GM12878 (cell line): Measurements from ENCODE around the gene ACVR1. TPM values are rescaled to one million over a fixed set of nuclear protein-coding genes. Genes with fewer than 3 reads are reported as not detected.

Source experiments
- ATAC-seq: fragments of 200-7000 bp; cut with Tn5 transposase; 3 replicates; pipeline ENCODE4 v1.9.1; 2020; ENCODE audit warnings: mild to moderate bottlenecking, moderate library complexity
- BruUV-seq: library from RNA; stranded (reverse); fragments of 400-500 nt; replicated peaks from 2 replicates; lab custom pipeline; 2021; lab: Mats Ljungman, UMichigan
- CTCF ChIA-PET: fragments of 300-600 bp; sonication (Branson Sonifier 250); formaldehyde crosslinking; extraction: SDS; loops from one replicate; lab custom pipeline; 2021; ENCODE audit warnings: inconsistent platforms; lab: Yijun Ruan, JAX
- POLR2A ChIA-PET: fragments of 350-600 bp; formaldehyde crosslinking; extraction: SDS; loops from one replicate; lab custom pipeline; 2021; ENCODE audit warnings: inconsistent platforms; lab: Charles Lee
- RAD21 ChIA-PET: fragments of 300-600 bp; sonication (Branson Sonifier 250); formaldehyde crosslinking; loops from one replicate; lab custom pipeline; 2023; ENCODE audit warnings: antibody characterized with exemption; ENCODE audit not compliant: unreplicated experiment; lab: Charles Lee
- SMC1A ChIA-PET: fragments of 300-600 bp; sonication (Branson Sonifier 250); formaldehyde crosslinking; loops from one replicate; lab custom pipeline; 2023; ENCODE audit not compliant: unreplicated experiment, uncharacterized antibody; lab: Charles Lee
- DNase-seq: peaks from one replicate; pipeline ENCODE4 v3.0.0-alpha.2; 2011; ENCODE audit warnings: low read depth, low spot score
- FAIRE-seq: peaks from 3 replicates; lab custom pipeline; 2011; peaks lifted over from hg19 to GRCh38; lab: Jason Lieb, UNC
- H2AFZ ChIP-seq: 2 replicates; pipeline ENCODE4 v1.6.0; 2011; ENCODE audit warnings: low read depth, low read length, control low read depth; ENCODE audit not compliant: control insufficient read depth
- H3K27ac ChIP-seq: 2 replicates; pipeline ENCODE4 v1.5.1; 2011; ENCODE audit warnings: control low read depth; ENCODE audit not compliant: control insufficient read depth, insufficient read depth
- H3K27me3 ChIP-seq, 2 experiments: replicated peaks in 1 of 2; 2 replicates each; pipeline versions ENCODE4 v1.6.0 to v1.6.1; 2011; ENCODE audit warnings: low read length in 1 of 2; ENCODE audit not compliant: control insufficient read depth in 2 of 2, insufficient read depth in 2 of 2
- H3K36me3 ChIP-seq, 2 experiments: 2 replicates each; pipeline ENCODE4 v1.5.1; 2011; ENCODE audit warnings: low read length in 1 of 2; ENCODE audit not compliant: control insufficient read depth in 2 of 2, insufficient read depth in 2 of 2
- H3K4me1 ChIP-seq: 2 replicates; pipeline ENCODE4 v1.6.1; 2011; ENCODE audit warnings: mild to moderate bottlenecking, low read length, moderate library complexity, mixed read lengths; ENCODE audit not compliant: control insufficient read depth, insufficient read depth
- H3K4me2 ChIP-seq: 2 replicates; pipeline ENCODE4 v1.6.0; 2011; ENCODE audit warnings: control low read depth; ENCODE audit not compliant: control insufficient read depth, insufficient read depth
- H3K4me3 ChIP-seq: fragments of 200-600 bp; sonication (generic); 2 replicates; pipeline ENCODE4 v1.5.1; 2016
- H3K79me2 ChIP-seq: 2 replicates; pipeline ENCODE4 v1.6.0; 2011; ENCODE audit warnings: low read length; ENCODE audit not compliant: control insufficient read depth, insufficient read depth
- H3K9ac ChIP-seq: 2 replicates; pipeline ENCODE4 v1.8.0; 2011; ENCODE audit warnings: low read length, control low read depth, mixed read lengths; ENCODE audit not compliant: control insufficient read depth, insufficient read depth
- H3K9me3 ChIP-seq: replicated peaks from 3 replicates; pipeline ENCODE4 v1.5.1; 2011; ENCODE audit warnings: mild to moderate bottlenecking, low read length; ENCODE audit not compliant: control insufficient read depth, insufficient read depth
- H4K20me1 ChIP-seq: 2 replicates; pipeline ENCODE4 v1.6.0; 2011; ENCODE audit not compliant: control insufficient read depth, insufficient read depth
- BACH1 ChIP-seq: fragments of 450-650 bp; IDR thresholded peaks from 2 replicates; pipeline ENCODE4 v1.6.1; 2017; ENCODE audit warnings: mild to moderate bottlenecking, borderline replicate concordance
- CHD4 ChIP-seq: fragments of 200-600 bp; sonication (generic); IDR thresholded peaks from 2 replicates; pipeline ENCODE4 v1.6.1; 2016; ENCODE audit warnings: mild to moderate bottlenecking
- EED ChIP-seq: sonication (generic); IDR thresholded peaks from 2 replicates; pipeline ENCODE4 v1.6.1; 2016; ENCODE audit warnings: antibody characterized with exemption, low read depth
- HDGF ChIP-seq: fragments of 450-650 bp; IDR thresholded peaks from 2 replicates; pipeline ENCODE4 v1.6.1; 2016; ENCODE audit warnings: antibody characterized with exemption
- IRF3 ChIP-seq: fragments of 450-650 bp; IDR thresholded peaks from 2 replicates; pipeline ENCODE4 v1.6.1; 2014; ENCODE audit warnings: mild to moderate bottlenecking
- KAT2A ChIP-seq: conservative IDR thresholded peaks from 2 replicates; pipeline ENCODE4 v1.6.1; 2011; ENCODE audit warnings: low read depth, low read length; ENCODE audit not compliant: control insufficient read depth
- KLF5 ChIP-seq: fragments of 450-650 bp; IDR thresholded peaks from 2 replicates; pipeline ENCODE4 v1.6.1; 2014; ENCODE audit warnings: mild to moderate bottlenecking; ENCODE audit not compliant: partially characterized antibody
- NR2F1 ChIP-seq: fragments of 450-650 bp; conservative IDR thresholded peaks from 2 replicates; pipeline ENCODE4 v1.6.1; 2017; ENCODE audit warnings: mild to moderate bottlenecking
- ZNF384 ChIP-seq: IDR thresholded peaks from 2 replicates; pipeline ENCODE4 v1.6.1; 2012; ENCODE audit warnings: low read depth, mild to moderate bottlenecking, low read length, improper control_type of control experiment, borderline replicate concordance
- WGBS: methylation state at CpG from one replicate; pipeline ENCODE4 v1.1.6; 2016; ENCODE audit warnings: low lambda C conversion rate; ENCODE audit not compliant: insufficient replicate concordance, insufficient coverage; ENCODE audit errors: missing lambda C conversion rate; 5-methylcytosine and 5-hydroxymethylcytosine counted together
- in situ Hi-C: fragments of 300-500 bp; cut with MboI; formaldehyde crosslinking; loops from 9 replicates; pipeline ENCODE4 v1.14.3; 2018; ENCODE audit warnings: mixed read lengths
- intact Hi-C: fragments of 100-400 bp; cut with micrococcal nuclease; formaldehyde crosslinking; loops from one replicate; pipeline ENCODE4 v1.14.2; 2022; ENCODE audit not compliant: unreplicated experiment
- polyA plus RNA-seq, 11 experiments: library from polyadenylated mRNA; depleted of rRNA in 4 of 11; unstranded in 6 of 11; stranded (reverse) in 5 of 11; fragments of >200 nt; fragmentation: Nextera tagmentation in 4 of 11; fragmentation: Illumina TruSeq in 1 of 11; extraction: Ambion mirVana in 4 of 11; extraction: Trizol in 1 of 11; gene quantifications; 1 replicate in 1 of 11; 2 replicates in 10 of 11; pipeline versions ENCODE4 v1.2.1 to v1.2.3, GENCODE V29; 2011 to 2016; ENCODE audit warnings: inconsistent platforms in 2 of 11, missing spikeins in 2 of 11, low read depth in 1 of 11
- total RNA-seq, 4 experiments: library from RNA; depleted of rRNA in 3 of 4; stranded (reverse); fragments of >200 nt in 3 of 4; fragmentation: Illumina TruSeq in 1 of 4; extraction: Trizol in 1 of 4; gene quantifications; 2 replicates each; pipeline versions ENCODE4 v1.2.1 to v1.2.3, GENCODE V29; 2013 to 2021

ACVR1 gene
- total and polyA plus RNA-seq, 10 of the 15 experiments (the other 5 are each of a cell fraction or from before 2014, with no cell fraction given), result 0.06 to 0.24 (median 0.14) TPM; not detected in 4

- ATAC-seq (no peak), DNase-seq (no peak), FAIRE-seq (no peak)
- no TSS peak for BruUV-seq
- Histone ChIP-seq H3K4me2 (no peak overlapping the region), H3K79me2 (no peaks in the 10 kb centered on the region), H3K9me3 (no peaks in the 10 kb centered on the region), H3K4me3 (no peak overlapping the region), H3K4me1 (peaks cover 5% of the 10 kb centered on the region), H3K27ac (no peak overlapping the region), H2AFZ (no peak overlapping the region), H3K36me3 (no peaks in the 10 kb centered on the region), H3K27me3 (no peaks in the 10 kb centered on the region), H3K9ac (no peak overlapping the region), H4K20me1 (no peaks in the 10 kb centered on the region)
- in situ Hi-C loops, result no loop called here
- TF ChIP-seq CHD4 (no peak), NR2F1 (no peak), BACH1 (no peak), HDGF (no peak)
- ChIA-PET SMC1A (interaction anchor here (1.0 kb wide), 1 partner anchor 12 kb away, joined by 3 read pairs; no protein-coding TSS in a partner anchor), POLR2A (no interaction called here), CTCF (interaction anchor here (0.6 kb wide), 1 partner anchor 411 kb away, joined by 3 read pairs; no protein-coding TSS in a partner anchor), RAD21 (no interaction called here)
- WGBS, result 19% methylated on average over 4 of the region's 4 CpGs
- intact Hi-C loops, result no loop called here
Observed at GRCh38 chr2:157903151-157903550, 27.0 kb upstream of the ACVR1 start.

GRCh38 chr2:157902692-157903091 is 26.6 kb upstream of the ACVR1 start:
- RAD21 ChIA-PET, result no interaction called here
- in situ Hi-C loops, result no loop called here
- no peak for TF ChIP-seq ZNF384
- no peak for TF ChIP-seq KAT2A
- no peak for TF ChIP-seq EED
- TF ChIP-seq IRF3, result no peak
- no peak for TF ChIP-seq KLF5
- Histone ChIP-seq H3K4me2 (no peak overlapping the region), H3K9ac (no peak overlapping the region), H3K36me3 (no peaks in the 10 kb centered on the region), H3K27ac (no peak overlapping the region), H3K4me1 (peaks cover 5% of the 10 kb centered on the region), H3K79me2 (no peaks in the 10 kb centered on the region), H3K9me3 (no peaks in the 10 kb centered on the region), H3K27me3 (no peaks in the 10 kb centered on the region), H4K20me1 (no peaks in the 10 kb centered on the region), H3K4me3 (no peak overlapping the region), H2AFZ (no peak overlapping the region)
- DNase-seq, result no peak
- POLR2A ChIA-PET, result no interaction called here
- SMC1A ChIA-PET, result interaction anchor here (1.0 to 1.9 kb wide), 2 partner anchors 8 to 13 kb away, joined by 3 to 7 read pairs; no protein-coding TSS in a partner anchor
- no TSS peak for BruUV-seq
- intact Hi-C loops, result no loop called here
- CTCF ChIA-PET, result interaction anchor here (0.6 to 1.5 kb wide), 2 partner anchors 122 to 411 kb away, joined by 3 to 5 read pairs; no protein-coding TSS in a partner anchor
- no peak for FAIRE-seq
- ATAC-seq, result no peak
- 33% methylated on average over 1 of the region's 1 CpG for WGBS
